GM21723 (cell line): ENCODE data around the gene DLD.

Experiments
- ATAC-seq: cut with Tn5 transposase; IDR thresholded peaks from one replicate; pipeline ENCODE4 v1.9.1; 2021; ENCODE audit warnings: mild to moderate bottlenecking, moderate library complexity; ENCODE audit not compliant: unreplicated experiment

DLD gene

GRCh38 chr7:107967420-107967819, 76.4 kb downstream of the DLD start:
- no peak for ATAC-seq

- no peak for ATAC-seq
These were observed 77.5 kb downstream of the DLD start for GRCh38 chr7:107968449-107968848.

GRCh38 chr7:107969856-107970255, 78.9 kb downstream of the DLD start:
- ATAC-seq = no peak
